ENCODE data around the gene ZNF530. TPM values are rescaled to one million over a fixed set of nuclear protein-coding genes. Genes with fewer than 3 reads are reported as not detected.

The ZNF530 gene
- total RNA-seq (1 to 10 TPM; 2.7 to 7.5 (median 3.9) TPM), polyA plus RNA-seq (1 to 10 TPM; 4.9 to 8.7 TPM)
- long read RNA-seq, donor 1, partial matches to known transcripts = 0 of 4 reads
- long read RNA-seq, donor 1, other reads (novel, unspliced or antisense) = 3 of 4 reads
- long read RNA-seq, donor 2, transcript ZNF530-202 (4 exons, 469 nt) = major isoform, 7 of 19 reads
- long read RNA-seq, donor 2, partial matches to known transcripts = 0 of 19 reads
- long read RNA-seq, donor 2, other reads (novel, unspliced or antisense) = 8 of 19 reads
- long read RNA-seq, donor 3, partial matches to known transcripts = 0 of 3 reads
- long read RNA-seq, donor 3, other reads (novel, unspliced or antisense) = 3 of 3 reads

GRCh38 chr19:57599761-57600383, at the start of gene ZNF530:
Gene ZNF530, plus strand, starts transcription at chr19:57599885. Its CDS starts 4,461 bp downstream, at chr19:57604346.
- ATAC-seq = peak; percentile 99 to 100 (median 99)
- TF ChIP-seq CTCF (IDR thresholded peaks at IDR 0.05) (peak in 1 of 12 donors; percentile 21), POLR2A (IDR thresholded peaks at IDR 0.05) (peak in 1 of 2 donors; percentile 5)
- peaks cover 0 to 49% (median 3%) of the 10 kb centered on the region in 12 donors for H3K9me3 ChIP-seq
- peak; percentile 96 to 98 (median 97) for DNase-seq
- intact Hi-C loops (cut with DNase I) = loop anchor here in 2 of 10 donors (2.0 kb wide), 1 partner anchor 15 kb away; the partner anchor contains the start of gene ZIK1 (in 2 of the 2)
- H3K4me3 ChIP-seq = peak within 1 kb of the TSS; percentile 68 to 99 (median 82)
- peak within 1 kb of the TSS in 11 of 12 donors; percentile 22 to 80 (median 68) for H3K27ac ChIP-seq
- no peaks in the 10 kb centered on the region for H3K27me3 ChIP-seq
- 1 to 2% (median 1%) methylated on average over 16 to 53 of the region's 53 CpGs for WGBS, 4 donors
- peaks cover 4 to 19% (median 9%) of the 10 kb centered on the region in 12 donors for H3K4me1 ChIP-seq
- H3K36me3 ChIP-seq = peaks cover 0 to 14% (median 6%) of the 10 kb centered on the region in 9 donors

- intact Hi-C loops (cut with DNase I) = no loop called here
- ATAC-seq = no peak
- no peak for TF ChIP-seq CTCF (IDR thresholded peaks at IDR 0.05)
- TF ChIP-seq POLR2A (IDR thresholded peaks at IDR 0.05) = no peak
- Histone ChIP-seq H3K4me3 (no peak overlapping the region), H3K4me1 (peaks cover 0 to 12% (median 0%) of the 10 kb centered on the region in 12 donors), H3K27me3 (no peaks in the 10 kb centered on the region), H3K27ac (no peak overlapping the region), H3K9me3 (peaks cover 0 to 78% (median 36%) of the 10 kb centered on the region in 12 donors), H3K36me3 (peaks cover 2 to 94% (median 86%) of the 10 kb centered on the region in 9 donors)
- DNase-seq = no peak
- WGBS, 4 donors = 92 to 100% (median 96%) methylated on average over 1 to 2 of the region's 2 CpGs
These were observed 47.3 kb upstream of the ZNF530 start for GRCh38 chr19:57552432-57552831.

GRCh38 chr19:57557659-57558058, 42.0 kb upstream of the ZNF530 start:
- Histone ChIP-seq H3K27me3 (no peaks in the 10 kb centered on the region), H3K4me1 (peaks cover 5 to 42% (median 16%) of the 10 kb centered on the region in 12 donors), H3K36me3 (peaks cover 2 to 42% (median 36%) of the 10 kb centered on the region in 9 donors), H3K4me3 (peak overlapping the region in 5 of 12 donors; percentile 74 to 98 (median 91)), H3K27ac (peak overlapping the region in 1 of 12 donors; percentile 79), H3K9me3 (peaks cover 0 to 36% (median 2%) of the 10 kb centered on the region in 12 donors)
- no peak for DNase-seq
- no peak for ATAC-seq
- 49 to 51% (median 49%) methylated on average over 5 of the region's 5 CpGs for WGBS, 4 donors
- TF ChIP-seq CTCF (IDR thresholded peaks at IDR 0.05) (no peak), POLR2A (IDR thresholded peaks at IDR 0.05) (no peak)
- intact Hi-C loops (cut with DNase I) = loop anchor here in 2 of 10 donors (2.0 to 5.0 kb wide), 2 partner anchors 31 to 35 kb away; partner anchors contain the start of gene ZNF549 (in 1 of the 2)
